UCSD-AML1 (cell line): Measurements from ENCODE around the gene SRRD.

Experiments used
- DNase-seq: peaks from one replicate; lab custom pipeline; 2025; ENCODE audit not compliant: unreplicated experiment; lab: John Stamatoyannopoulos, UW

SRRD gene

GRCh38 chr22:26453216-26453615 lies 30.5 kb upstream of the SRRD start:
- no peak for DNase-seq

GRCh38 chr22:26453812-26454500 lies 29.7 kb upstream of the SRRD start:
- DNase-seq = no peak

- no peak for DNase-seq
Observed at GRCh38 chr22:26457661-26458272, 25.9 kb upstream of the SRRD start.

GRCh38 chr22:26460202-26460601 lies 23.5 kb upstream of the SRRD start:
- DNase-seq = no peak

GRCh38 chr22:26461188-26461810 lies 22.4 kb upstream of the SRRD start:
- DNase-seq = peak; percentile 32

GRCh38 chr22:26462051-26462450 lies 21.6 kb upstream of the SRRD start:
- DNase-seq = no peak

- DNase-seq = no peak
Observed at GRCh38 chr22:26462641-26463040, 21.0 kb upstream of the SRRD start.

GRCh38 chr22:26463101-26463661 lies 20.5 kb upstream of the SRRD start:
- DNase-seq = no peak

GRCh38 chr22:26463688-26464087 lies 20.0 kb upstream of the SRRD start:
- no peak for DNase-seq

GRCh38 chr22:26464312-26464711 lies 19.4 kb upstream of the SRRD start:
- DNase-seq = no peak

GRCh38 chr22:26466196-26466595 lies 17.5 kb upstream of the SRRD start:
- DNase-seq = no peak

- DNase-seq = no peak
Observed at GRCh38 chr22:26470807-26471206, 12.9 kb upstream of the SRRD start.

GRCh38 chr22:26471522-26471921 lies 12.2 kb upstream of the SRRD start:
- no peak for DNase-seq

- no peak for DNase-seq
Observed at GRCh38 chr22:26474682-26475081, 9.0 kb upstream of the SRRD start.

GRCh38 chr22:26476705-26477340 lies 6.9 kb upstream of the SRRD start:
- no peak for DNase-seq

- no peak for DNase-seq
Observed at GRCh38 chr22:26477341-26477731, 6.3 kb upstream of the SRRD start.

GRCh38 chr22:26479043-26479791 lies 4.5 kb upstream of the SRRD start:
- DNase-seq = no peak

GRCh38 chr22:26479792-26480610 lies 3.7 kb upstream of the SRRD start:
- no peak for DNase-seq

- no peak for DNase-seq
Observed at GRCh38 chr22:26480611-26480932, 3.1 kb upstream of the SRRD start.

GRCh38 chr22:26481112-26481693 lies 2.5 kb upstream of the SRRD start:
- no peak for DNase-seq
